HEK293T (cell line): Measurements from ENCODE around the gene PARP8.

Experiments
- BHLHE40 ChIP-seq: fragments of 450-650 bp; IDR thresholded peaks from 2 replicates; pipeline ENCODE4 v1.6.1; 2016; ENCODE audit warnings: mild to moderate bottlenecking, moderate library complexity, borderline replicate concordance
- CTBP1 ChIP-seq: fragments of 450-650 bp; IDR thresholded peaks from 2 replicates; pipeline ENCODE4 v1.6.1; 2016; ENCODE audit warnings: borderline replicate concordance
- ELF4 ChIP-seq: fragments of 450-650 bp; IDR thresholded peaks from 2 replicates; pipeline ENCODE4 v1.6.1; 2017; ENCODE audit warnings: antibody characterized with exemption
- FOXK2 ChIP-seq: fragments of 450-650 bp; IDR thresholded peaks from 2 replicates; pipeline ENCODE4 v1.6.1; 2016; ENCODE audit warnings: mild to moderate bottlenecking
- FOXM1 ChIP-seq: fragments of 450-650 bp; IDR thresholded peaks from 2 replicates; pipeline ENCODE4 v1.6.1; 2017; ENCODE audit warnings: mild to moderate bottlenecking, borderline replicate concordance
- HDGF ChIP-seq: fragments of 450-650 bp; IDR thresholded peaks from 2 replicates; pipeline ENCODE4 v1.6.1; 2017; ENCODE audit warnings: antibody characterized with exemption, borderline replicate concordance
- L3MBTL2 ChIP-seq: fragments of 450-650 bp; conservative IDR thresholded peaks from 2 replicates; pipeline ENCODE4 v1.6.1; 2016; ENCODE audit warnings: mild to moderate bottlenecking
- SP1 ChIP-seq: fragments of 450-650 bp; IDR thresholded peaks from 2 replicates; pipeline ENCODE4 v1.6.1; 2017
- TARDBP ChIP-seq: fragments of 450-650 bp; IDR thresholded peaks from 2 replicates; pipeline ENCODE4 v1.6.1; 2016
- ZNF384 ChIP-seq: fragments of 450-650 bp; IDR thresholded peaks from 2 replicates; pipeline ENCODE4 v1.6.1; 2016

- no peak for TF ChIP-seq ZNF384
- no peak for TF ChIP-seq FOXK2
- TF ChIP-seq FOXM1: no peak
- no peak for TF ChIP-seq BHLHE40
- no peak for TF ChIP-seq CTBP1
- TF ChIP-seq L3MBTL2: no peak
- TF ChIP-seq SP1: no peak
- TF ChIP-seq TARDBP: no peak
- TF ChIP-seq HDGF: no peak
- TF ChIP-seq ELF4: no peak
Measured at GRCh38 chr5:50715001-50715400, 48.6 kb downstream of the PARP8 start.
